RWPE2 (cell line): Measurements from ENCODE around the gene CLEC6A.
"Not testable (repeated sequence)": the region's sequence is repeated elsewhere in the genome, so short reads cannot be mapped to it uniquely, and the experiment has no call there.

ENCODE experiments used
- ATAC-seq: fragments of 200-7000 bp; cut with Tn5 transposase; 3 replicates; pipeline ENCODE4 v1.9.1; 2021; ENCODE audit warnings: low read depth
- DNase-seq: peaks from one replicate; pipeline ENCODE4 v3.0.0-alpha.2; 2020; ENCODE audit warnings: low spot score
- H3K27ac ChIP-seq: fragments of 450-650 bp; 2 replicates; pipeline ENCODE4 v1.5.1; 2017; ENCODE audit warnings: mild to moderate bottlenecking; ENCODE audit not compliant: poor library complexity, severe bottlenecking
- H3K27me3 ChIP-seq: fragments of 250-450 bp; sonication (Bioruptor Pico); 2 replicates; pipeline ENCODE4 v1.5.1; 2021; ENCODE audit warnings: mild to moderate bottlenecking, moderate library complexity; ENCODE audit not compliant: insufficient read depth, poor library complexity, severe bottlenecking
- H3K36me3 ChIP-seq: fragments of 250-450 bp; sonication (Bioruptor Pico); 2 replicates; pipeline ENCODE4 v1.5.1; 2020; ENCODE audit warnings: low read depth, mild to moderate bottlenecking, moderate library complexity
- H3K4me1 ChIP-seq: fragments of 250-450 bp; sonication (Bioruptor Pico); 2 replicates; pipeline ENCODE4 v1.5.1; 2021; ENCODE audit warnings: mild to moderate bottlenecking, moderate library complexity; ENCODE audit not compliant: insufficient read depth, poor library complexity, severe bottlenecking
- H3K4me3 ChIP-seq: fragments of 250-450 bp; sonication (Bioruptor Pico); 2 replicates; pipeline ENCODE4 v1.5.1; 2021; ENCODE audit warnings: mild to moderate bottlenecking, moderate library complexity; ENCODE audit not compliant: severe bottlenecking
- H3K9me3 ChIP-seq: fragments of 250-450 bp; sonication (Bioruptor Pico); 2 replicates; pipeline ENCODE4 v1.5.1; 2021; ENCODE audit warnings: mild to moderate bottlenecking, moderate library complexity; ENCODE audit not compliant: severe bottlenecking
- CTCF ChIP-seq: fragments of 450-650 bp; IDR thresholded peaks from one replicate; pipeline ENCODE4 v1.5.1; 2017; ENCODE audit warnings: mild to moderate bottlenecking, moderate library complexity; ENCODE audit not compliant: poor library complexity, severe bottlenecking

CLEC6A gene

GRCh38 chr12:8455727-8456360 is at the start of gene CLEC6A:
Gene CLEC6A (plus strand): TSS chr12:8455962. CDS start chr12:8456112, 150 bp downstream.
- H3K27ac ChIP-seq: no peak within 1 kb of the TSS
- no peak for TF ChIP-seq CTCF
- H3K9me3 ChIP-seq: no peaks in the 10 kb centered on the region
- no peak for ATAC-seq
- H3K36me3 ChIP-seq: no peaks in the 10 kb centered on the region
- H3K4me1 ChIP-seq: no peaks in the 10 kb centered on the region
- H3K4me3 ChIP-seq: no peak within 1 kb of the TSS
- DNase-seq: no peak
- no peaks in the 10 kb centered on the region for H3K27me3 ChIP-seq

- not testable (repeated sequence) for H3K4me3 ChIP-seq, ATAC-seq, H3K27ac ChIP-seq, H3K4me1 ChIP-seq, H3K9me3 ChIP-seq, H3K36me3 ChIP-seq, H3K27me3 ChIP-seq, DNase-seq
Observed at GRCh38 chr12:8419576-8419975, 36.2 kb upstream of the CLEC6A start.

- Histone ChIP-seq H3K9me3 (no peaks in the 10 kb centered on the region), H3K27ac (no peak overlapping the region), H3K27me3 (no peaks in the 10 kb centered on the region), H3K4me3 (no peak overlapping the region), H3K36me3 (no peaks in the 10 kb centered on the region), H3K4me1 (no peaks in the 10 kb centered on the region)
- no peak for DNase-seq
- ATAC-seq: no peak
- no peak for TF ChIP-seq CTCF
Observed at GRCh38 chr12:8420506-8420905, 35.3 kb upstream of the CLEC6A start.

GRCh38 chr12:8444536-8445278 is 11.1 kb upstream of the CLEC6A start:
- not testable (repeated sequence) for ATAC-seq, H3K27me3 ChIP-seq, H3K9me3 ChIP-seq, H3K27ac ChIP-seq, H3K4me3 ChIP-seq, DNase-seq, H3K36me3 ChIP-seq, H3K4me1 ChIP-seq

GRCh38 chr12:8445731-8446130 is 10.0 kb upstream of the CLEC6A start:
- Histone ChIP-seq H3K4me1 (no peaks in the 10 kb centered on the region), H3K27me3 (no peaks in the 10 kb centered on the region), H3K27ac (no peak overlapping the region), H3K36me3 (no peaks in the 10 kb centered on the region), H3K4me3 (no peak overlapping the region), H3K9me3 (no peaks in the 10 kb centered on the region)
- TF ChIP-seq CTCF: no peak
- ATAC-seq (no peak), DNase-seq (no peak)
